NCI-H128 (cell line): ENCODE data around the gene TCERG1L.

ENCODE experiments used
- DNase-seq: peaks from one replicate; lab custom pipeline; 2025; ENCODE audit not compliant: unreplicated experiment; lab: John Stamatoyannopoulos, UW

TCERG1L gene

GRCh38 chr10:131316321-131317075, 5.0 kb upstream of the TCERG1L start:
- DNase-seq, result no peak

- DNase-seq, result no peak
Measured at GRCh38 chr10:131315344-131315743, 3.8 kb upstream of the TCERG1L start.

- no peak for DNase-seq
Measured at GRCh38 chr10:131314799-131315198, 3.3 kb upstream of the TCERG1L start.

GRCh38 chr10:131314148-131314547, 2.6 kb upstream of the TCERG1L start:
- no peak for DNase-seq

- DNase-seq, result no peak
Measured at GRCh38 chr10:131313377-131313776, 1.9 kb upstream of the TCERG1L start.

- DNase-seq, result no peak
Measured at GRCh38 chr10:131312478-131312836, 936 bp upstream of the TCERG1L start.

- no peak for DNase-seq
Measured at GRCh38 chr10:131311402-131311660, 190 bp downstream of the TCERG1L start.

GRCh38 chr10:131310551-131311401, 745 bp downstream of the TCERG1L start:
- DNase-seq, result no peak

GRCh38 chr10:131310142-131310541, 1.4 kb downstream of the TCERG1L start:
- DNase-seq, result no peak

GRCh38 chr10:131300508-131300907, 11.0 kb downstream of the TCERG1L start:
- no peak for DNase-seq

GRCh38 chr10:131290781-131291180, 20.7 kb downstream of the TCERG1L start:
- no peak for DNase-seq

- DNase-seq, result no peak
Measured at GRCh38 chr10:131288648-131289047, 22.9 kb downstream of the TCERG1L start.

GRCh38 chr10:131282961-131283360, 28.6 kb downstream of the TCERG1L start:
- DNase-seq, result no peak

- DNase-seq, result no peak
Measured at GRCh38 chr10:131280101-131280500, 31.4 kb downstream of the TCERG1L start.

GRCh38 chr10:131279516-131279915, 32.0 kb downstream of the TCERG1L start:
- DNase-seq, result no peak

- no peak for DNase-seq
Measured at GRCh38 chr10:131277969-131278368, 33.6 kb downstream of the TCERG1L start.

GRCh38 chr10:131277278-131277677, 34.2 kb downstream of the TCERG1L start:
- no peak for DNase-seq

GRCh38 chr10:131275691-131276090, 35.8 kb downstream of the TCERG1L start:
- DNase-seq, result no peak

GRCh38 chr10:131274883-131275282, 36.6 kb downstream of the TCERG1L start:
- no peak for DNase-seq

GRCh38 chr10:131274133-131274880, 37.2 kb downstream of the TCERG1L start:
- no peak for DNase-seq

- no peak for DNase-seq
Measured at GRCh38 chr10:131273476-131273875, 38.0 kb downstream of the TCERG1L start.

- no peak for DNase-seq
Measured at GRCh38 chr10:131272897-131273451, 38.5 kb downstream of the TCERG1L start.
